Measurements from ENCODE around the gene TCAP.

TCAP gene

DNA sequence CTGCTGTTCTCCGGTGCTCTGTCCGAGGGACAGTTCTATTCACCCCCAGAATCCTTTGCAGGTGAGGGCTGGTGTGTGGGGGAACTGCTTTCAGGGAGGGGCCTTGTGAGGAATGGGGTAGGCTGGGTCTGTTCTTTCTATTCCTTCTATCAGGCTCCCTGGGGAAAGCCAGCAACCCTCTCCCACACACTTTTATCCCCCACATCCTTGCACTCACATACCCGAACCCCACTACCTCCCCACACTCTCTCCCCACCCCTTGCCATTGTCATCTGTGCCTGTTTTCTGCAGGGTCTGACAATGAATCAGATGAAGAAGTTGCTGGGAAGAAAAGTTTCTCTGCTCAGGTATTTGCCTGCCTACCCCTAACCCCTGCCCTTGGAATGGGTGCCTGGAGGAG, 6.4 kb upstream of the TCAP start:
- DNase-seq (ENCODE audit: low read depth): no peak
- no peak overlapping the region for H3K4me3 ChIP-seq (ENCODE audit: low read depth, low read length)
- TF ChIP-seq, protein P1, sequence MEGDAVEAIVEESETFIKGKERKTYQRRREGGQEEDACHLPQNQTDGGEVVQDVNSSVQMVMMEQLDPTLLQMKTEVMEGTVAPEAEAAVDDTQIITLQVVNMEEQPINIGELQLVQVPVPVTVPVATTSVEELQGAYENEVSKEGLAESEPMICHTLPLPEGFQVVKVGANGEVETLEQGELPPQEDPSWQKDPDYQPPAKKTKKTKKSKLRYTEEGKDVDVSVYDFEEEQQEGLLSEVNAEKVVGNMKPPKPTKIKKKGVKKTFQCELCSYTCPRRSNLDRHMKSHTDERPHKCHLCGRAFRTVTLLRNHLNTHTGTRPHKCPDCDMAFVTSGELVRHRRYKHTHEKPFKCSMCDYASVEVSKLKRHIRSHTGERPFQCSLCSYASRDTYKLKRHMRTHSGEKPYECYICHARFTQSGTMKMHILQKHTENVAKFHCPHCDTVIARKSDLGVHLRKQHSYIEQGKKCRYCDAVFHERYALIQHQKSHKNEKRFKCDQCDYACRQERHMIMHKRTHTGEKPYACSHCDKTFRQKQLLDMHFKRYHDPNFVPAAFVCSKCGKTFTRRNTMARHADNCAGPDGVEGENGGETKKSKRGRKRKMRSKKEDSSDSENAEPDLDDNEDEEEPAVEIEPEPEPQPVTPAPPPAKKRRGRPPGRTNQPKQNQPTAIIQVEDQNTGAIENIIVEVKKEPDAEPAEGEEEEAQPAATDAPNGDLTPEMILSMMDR (IDR thresholded peaks at IDR 0.05; ENCODE audit: low read depth, low read length): no peak
- TF ChIP-seq MYC (IDR thresholded peaks at IDR 0.05; ENCODE audit: low read depth, low read length) (no peak), POLR2A (IDR thresholded peaks at IDR 0.05; ENCODE audit: extremely low read depth, insufficient read length) (no peak)

DNA sequence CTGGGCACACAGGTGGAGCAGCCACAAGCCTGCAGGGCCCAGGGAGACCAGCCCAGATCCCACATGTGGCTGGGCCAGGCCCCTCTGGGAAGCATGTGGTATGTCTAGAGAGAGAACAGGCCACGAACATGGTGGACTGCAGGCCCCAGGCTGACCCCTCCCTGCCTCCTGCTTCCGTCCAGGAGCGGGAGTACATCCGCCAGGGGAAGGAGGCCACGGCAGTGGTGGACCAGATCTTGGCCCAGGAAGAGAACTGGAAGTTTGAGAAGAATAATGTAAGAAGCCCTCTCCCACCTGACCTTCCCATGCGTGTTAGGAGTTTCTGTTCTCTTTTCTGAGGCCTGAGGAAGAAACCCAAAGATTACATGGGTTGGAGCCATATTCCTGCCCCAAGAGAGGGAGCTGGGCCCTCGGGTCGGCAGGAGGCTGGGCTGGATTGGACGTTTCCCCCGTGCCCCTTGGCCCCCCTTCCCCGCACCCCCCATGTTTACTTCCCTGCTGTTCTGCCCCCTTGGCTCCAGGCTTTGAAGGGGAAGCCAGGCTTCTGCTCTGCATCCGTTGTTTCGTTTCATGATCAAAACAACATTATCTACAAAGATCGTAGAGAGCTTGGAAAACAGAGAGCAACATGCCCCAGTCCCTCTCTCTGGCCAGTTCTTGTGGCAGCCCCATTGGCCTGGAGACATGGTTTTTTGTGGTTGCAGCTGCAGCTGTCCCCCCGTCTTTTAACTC, 5.7 kb upstream of the TCAP start:
- TF ChIP-seq MYC (IDR thresholded peaks at IDR 0.05; ENCODE audit: low read depth, low read length) (no peak), POLR2A (IDR thresholded peaks at IDR 0.05; ENCODE audit: extremely low read depth, insufficient read length) (no peak)
- TF ChIP-seq, protein P1 (IDR thresholded peaks at IDR 0.05; ENCODE audit: low read depth, low read length): no peak
- TF ChIP-seq, protein P2, sequence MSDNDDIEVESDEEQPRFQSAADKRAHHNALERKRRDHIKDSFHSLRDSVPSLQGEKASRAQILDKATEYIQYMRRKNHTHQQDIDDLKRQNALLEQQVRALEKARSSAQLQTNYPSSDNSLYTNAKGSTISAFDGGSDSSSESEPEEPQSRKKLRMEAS (IDR thresholded peaks at IDR 0.05; ENCODE audit: low read depth, low read length): no peak
- no peak overlapping the region for H3K4me3 ChIP-seq (ENCODE audit: low read depth, low read length)
- DNase-seq (ENCODE audit: low read depth): no peak

DNA sequence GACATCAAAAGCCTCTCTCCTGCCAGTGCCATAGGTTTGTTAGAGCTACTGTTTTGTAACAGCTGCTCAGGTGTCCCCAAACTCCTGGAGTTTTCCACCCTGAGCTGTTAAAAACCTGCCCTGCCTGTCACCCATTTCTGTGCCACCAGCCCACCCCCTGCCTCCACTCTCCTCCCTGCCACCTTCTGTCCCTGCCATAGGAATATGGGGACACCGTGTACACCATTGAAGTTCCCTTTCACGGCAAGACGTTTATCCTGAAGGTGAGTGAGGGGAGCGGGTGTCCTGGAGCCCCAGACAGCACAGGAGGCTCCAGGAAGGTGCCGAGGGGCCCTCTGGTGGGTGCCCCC, 5.2 kb upstream of the TCAP start:
- DNase-seq (ENCODE audit: low read depth): no peak
- H3K4me3 ChIP-seq (ENCODE audit: low read depth, low read length): no peak overlapping the region
- TF ChIP-seq POLR2A (IDR thresholded peaks at IDR 0.05; ENCODE audit: extremely low read depth, insufficient read length): no peak
- TF ChIP-seq, protein P2 (IDR thresholded peaks at IDR 0.05; ENCODE audit: low read depth, low read length): no peak
- TF ChIP-seq, protein P1 (IDR thresholded peaks at IDR 0.05; ENCODE audit: low read depth, low read length): no peak
- TF ChIP-seq MYC (IDR thresholded peaks at IDR 0.05; ENCODE audit: low read depth, low read length): no peak

DNA sequence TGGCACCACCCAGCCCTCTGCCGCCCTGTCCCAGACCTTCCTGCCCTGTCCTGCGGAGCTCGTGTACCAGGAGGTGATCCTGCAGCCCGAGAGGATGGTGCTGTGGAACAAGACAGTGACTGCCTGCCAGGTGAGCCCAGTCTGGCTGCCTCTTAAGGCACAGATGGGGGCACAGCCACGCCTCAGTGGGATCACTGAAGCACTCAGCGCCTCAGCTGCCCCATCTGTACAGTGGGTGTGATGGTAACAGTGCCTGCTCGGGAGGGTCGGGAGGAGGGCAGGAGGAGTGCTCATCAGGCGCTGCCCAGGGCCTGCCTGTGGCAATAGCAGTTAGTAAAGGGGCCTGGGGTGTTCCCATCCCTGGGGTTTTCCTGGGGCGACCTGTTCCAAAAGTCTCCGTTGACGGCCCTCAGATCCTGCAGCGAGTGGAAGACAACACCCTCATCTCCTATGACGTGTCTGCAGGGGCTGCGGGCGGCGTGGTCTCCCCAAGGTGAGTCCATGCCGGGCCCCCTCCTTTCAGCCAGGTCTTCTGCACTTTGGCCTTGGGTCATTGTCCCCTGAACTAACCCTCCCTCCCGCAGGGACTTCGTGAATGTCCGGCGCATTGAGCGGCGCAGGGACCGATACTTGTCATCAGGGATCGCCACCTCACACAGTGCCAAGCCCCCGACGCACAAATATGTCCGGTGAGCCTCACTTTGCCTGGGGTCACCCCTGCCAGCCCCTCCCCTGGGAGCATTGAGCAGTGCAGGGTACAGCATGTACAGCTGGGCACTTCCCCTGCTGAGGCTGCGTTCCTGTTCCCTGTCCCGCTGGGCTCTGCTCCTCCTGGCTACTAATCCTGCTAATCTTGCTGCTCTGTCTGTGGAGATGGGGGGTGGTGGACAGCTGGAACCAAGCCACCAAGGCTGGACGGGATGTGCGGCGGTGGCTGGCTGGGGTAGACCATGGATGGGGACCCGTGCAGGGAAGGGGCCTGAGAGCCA, 4.5 kb upstream of the TCAP start:
- no peak overlapping the region for H3K4me3 ChIP-seq (ENCODE audit: low read depth, low read length)
- DNase-seq (ENCODE audit: low read depth): no peak
- TF ChIP-seq, protein P2 (IDR thresholded peaks at IDR 0.05; ENCODE audit: low read depth, low read length): no peak
- TF ChIP-seq, protein P1 (IDR thresholded peaks at IDR 0.05; ENCODE audit: low read depth, low read length): no peak
- TF ChIP-seq MYC (IDR thresholded peaks at IDR 0.05; ENCODE audit: low read depth, low read length) (no peak), POLR2A (IDR thresholded peaks at IDR 0.05; ENCODE audit: extremely low read depth, insufficient read length) (no peak)

DNA sequence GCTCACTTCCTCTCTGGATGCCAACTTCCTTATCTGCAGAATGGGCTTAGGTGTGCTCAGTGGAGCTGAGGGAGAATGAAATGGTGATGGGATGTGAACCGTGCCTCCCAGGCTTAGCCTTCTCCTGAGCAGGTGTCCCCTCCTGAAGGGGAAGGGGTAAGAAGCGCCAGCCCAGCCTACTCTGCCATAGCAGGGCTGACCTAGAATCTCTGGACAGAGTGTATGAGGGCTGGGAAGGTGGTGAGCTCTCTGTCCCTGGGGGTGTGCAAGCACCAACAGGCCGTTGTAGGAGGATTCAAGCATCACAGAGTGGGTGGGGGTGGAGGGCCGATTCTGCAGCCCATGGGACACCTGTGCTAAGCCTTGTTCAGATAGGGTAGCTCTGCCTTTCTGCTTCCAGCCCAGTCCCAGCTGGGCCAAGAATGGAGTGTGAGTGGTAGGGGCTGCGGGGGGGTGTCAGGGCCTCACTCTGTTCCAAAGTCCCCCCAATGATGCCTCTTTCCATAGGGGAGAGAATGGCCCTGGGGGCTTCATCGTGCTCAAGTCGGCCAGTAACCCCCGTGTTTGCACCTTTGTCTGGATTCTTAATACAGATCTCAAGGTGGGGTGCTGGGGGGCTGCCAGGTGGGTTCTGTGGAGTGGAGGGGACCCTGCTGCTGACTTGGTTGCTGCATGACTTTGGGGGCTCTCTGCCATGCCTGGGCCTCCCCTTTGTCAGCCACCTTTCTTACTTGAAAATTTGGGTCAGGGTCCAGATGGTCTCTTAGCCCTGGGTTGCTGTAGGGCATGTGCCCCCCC, 3.2 kb upstream of the TCAP start:
- DNase-seq (ENCODE audit: low read depth): no peak
- TF ChIP-seq, protein P1 (IDR thresholded peaks at IDR 0.05; ENCODE audit: low read depth, low read length): no peak
- TF ChIP-seq, protein P2 (IDR thresholded peaks at IDR 0.05; ENCODE audit: low read depth, low read length): no peak

More for the DNA sequence above, 3.2 kb upstream of the TCAP start:
- H3K4me3 ChIP-seq (ENCODE audit: low read depth, low read length): no peak overlapping the region

All from NB4 (cell line).